K562 (cell line): ENCODE results near the gene ACP4. TPM values are rescaled to one million over a fixed set of nuclear protein-coding genes. Genes with fewer than 3 reads are reported as not detected.

ENCODE experiments used
- ARID4B ChIP-seq: sonication (generic); formaldehyde crosslinking; IDR thresholded peaks from 2 replicates; pipeline ENCODE4 v1.8.0; 2022; ENCODE audit warnings: mild to moderate bottlenecking, missing genetic modification reagents
- ATF4 ChIP-seq: fragments of 450-650 bp; formaldehyde crosslinking; IDR thresholded peaks from 2 replicates; pipeline ENCODE4 v1.4.0; 2022; ENCODE audit warnings: mild to moderate bottlenecking, moderate library complexity
- BRD9 ChIP-seq: fragments of 450-650 bp; IDR thresholded peaks from 2 replicates; pipeline ENCODE4 v1.6.1; 2018; ENCODE audit warnings: low read depth; ENCODE audit not compliant: partially characterized antibody
- CEBPZ ChIP-seq: fragments of 150-350 bp; IDR thresholded peaks from 2 replicates; pipeline ENCODE4 v1.6.1; 2014; ENCODE audit warnings: low read depth, mild to moderate bottlenecking, low read length, borderline replicate concordance
- HMBOX1 ChIP-seq: sonication (generic); IDR thresholded peaks from 2 replicates; pipeline ENCODE4 v1.6.1; 2016
- MTA2 ChIP-seq: fragments of 450-650 bp; IDR thresholded peaks from 2 replicates; pipeline ENCODE4 v1.6.1; 2016; ENCODE audit warnings: low read depth
- RBFOX2 ChIP-seq: fragments of 200-400 bp; formaldehyde crosslinking; IDR thresholded peaks from 2 replicates; pipeline ENCODE4 v1.6.1; 2017; ENCODE audit warnings: low read depth, mild to moderate bottlenecking, low read length, moderate library complexity
- RBM39 ChIP-seq: fragments of 200-400 bp; formaldehyde crosslinking; optimal IDR thresholded peaks from 2 replicates; pipeline ENCODE3; 2018; ENCODE audit warnings: low read depth, low read length
- SRSF9 ChIP-seq: fragments of 200-400 bp; formaldehyde crosslinking; IDR thresholded peaks from 2 replicates; pipeline ENCODE4 v1.6.1; 2017; ENCODE audit warnings: low read depth, low read length, borderline replicate concordance
- STAT5A ChIP-seq: IDR thresholded peaks from 2 replicates; pipeline ENCODE4 v1.6.1; 2012; ENCODE audit warnings: low read length, inconsistent platforms, borderline replicate concordance
- TAL1 ChIP-seq: fragments of 450-650 bp; IDR thresholded peaks from 2 replicates; pipeline ENCODE4 v1.6.1; 2016; ENCODE audit warnings: mild to moderate bottlenecking
- TSHZ1 ChIP-seq: fragments of 250-450 bp; sonication (Bioruptor Pico); IDR thresholded peaks from 2 replicates; pipeline ENCODE4 v1.4.0; 2020; ENCODE audit warnings: mild to moderate bottlenecking, moderate library complexity
- ZNF436 ChIP-seq: fragments of 250-450, 450-650 bp; sonication (Bioruptor Pico); formaldehyde crosslinking; IDR thresholded peaks from 2 replicates; pipeline ENCODE4 v1.7.0; 2020; ENCODE audit warnings: mild to moderate bottlenecking
- polyA plus RNA-seq, 8 experiments: library from polyadenylated mRNA; depleted of rRNA in 4 of 8; stranded (reverse) in 5 of 8; unstranded in 3 of 8; fragments of >200 nt; fragmentation: Nextera tagmentation in 2 of 8; fragmentation: Illumina TruSeq in 1 of 8; extraction: Ambion mirVana in 2 of 8; extraction: Trizol in 1 of 8; gene quantifications; 2 replicates each; pipeline versions ENCODE4 v1.2.1 to v1.2.3, GENCODE V29; 2011 to 2014; ENCODE audit warnings: inconsistent platforms in 1 of 8, missing spikeins in 1 of 8
- total RNA-seq, 7 experiments: library from RNA; depleted of rRNA in 6 of 7; stranded (reverse); fragments of >200 nt in 6 of 7; fragmentation: Illumina TruSeq in 2 of 7; extraction: Trizol in 2 of 7; gene quantifications; 2 replicates each; pipeline versions ENCODE4 v1.2.1 to v1.2.3, GENCODE V29; 2011 to 2021; ENCODE audit warnings: low replicate concordance in 1 of 7

Gene ACP4
- total and polyA plus RNA-seq, 9 of the 15 experiments (the other 6 are each of a cell fraction or from before 2014, with no cell fraction given): not detected

- TF ChIP-seq CEBPZ: no peak
- 0 out of 2 replicates have a peak, but pooled peaks have one; percentile 28 for TF ChIP-seq ATF4 (CRISPR knock-in tag)
- TF ChIP-seq ARID4B (CRISPR knock-in tag): 0 out of 2 replicates have a peak, but pooled peaks have one; percentile 65
- TF ChIP-seq SRSF9: no peak
- no peak for TF ChIP-seq TSHZ1 (CRISPR knock-in tag)
- peak; percentile 100 for TF ChIP-seq RBFOX2
- TF ChIP-seq STAT5A: no peak
- no peak for TF ChIP-seq HMBOX1
- TF ChIP-seq MTA2: no peak
- peak; percentile 56 for TF ChIP-seq TAL1
- TF ChIP-seq BRD9: peak; percentile 65
- TF ChIP-seq RBM39: peak; percentile 55
- TF ChIP-seq ZNF436 (CRISPR knock-in tag): no peak
These were observed 14.4 kb downstream of the ACP4 start (continued) for GRCh38 chr19:50804420-50805272.
